ENCODE measurements around the gene ZNF223.
A peak's percentile ranks its signal among the peaks of the same experiment; 100 is the strongest.

ZNF223 gene

GRCh38 chr19:44051650-44052402 is at the start of gene ZNF223:
ZNF223 (plus strand) TSS chr19:44052036; CDS start chr19:44055177, 3,141 bp downstream.
- DNase-seq: peak; percentile 76

GRCh38 chr19:44002212-44002565 is 49.6 kb upstream of the ZNF223 start:
- DNase-seq: no peak

- DNase-seq: peak; percentile 95
These were observed 49.0 kb upstream of the ZNF223 start, which contains the start of gene ZNF230 for GRCh38 chr19:44002566-44003460. ZNF230 (plus strand) TSS chr19:44002957; CDS start chr19:44007079, 4,122 bp downstream.

GRCh38 chr19:44003461-44004009 is 48.3 kb upstream of the ZNF223 start:
- peak; percentile 32 for DNase-seq

GRCh38 chr19:44005973-44006372 is 45.9 kb upstream of the ZNF223 start:
- no peak for DNase-seq

GRCh38 chr19:44007473-44007872 is 44.4 kb upstream of the ZNF223 start:
- DNase-seq: no peak

- no peak for DNase-seq
These were observed 41.4 kb upstream of the ZNF223 start for GRCh38 chr19:44010468-44010867.

GRCh38 chr19:44019498-44019897 is 32.3 kb upstream of the ZNF223 start:
- DNase-seq: no peak

GRCh38 chr19:44021221-44021620 is 30.6 kb upstream of the ZNF223 start:
- no peak for DNase-seq

- DNase-seq: no peak
These were observed 27.0 kb upstream of the ZNF223 start for GRCh38 chr19:44024900-44025216.

- peak; percentile 55 for DNase-seq
These were observed 26.5 kb upstream of the ZNF223 start, which contains the start of gene ZNF222 for GRCh38 chr19:44025217-44025936. ZNF222 (plus strand) TSS chr19:44025379; CDS start chr19:44025437, 58 bp downstream.

- DNase-seq: no peak
These were observed 25.2 kb upstream of the ZNF223 start for GRCh38 chr19:44026622-44027021.

GRCh38 chr19:44032001-44032610 is 19.7 kb upstream of the ZNF223 start:
- DNase-seq: no peak

- no peak for DNase-seq
These were observed 9.7 kb upstream of the ZNF223 start for GRCh38 chr19:44042147-44042546.

- DNase-seq: no peak
These were observed 841 bp upstream of the ZNF223 start for GRCh38 chr19:44050740-44051649.

- DNase-seq: no peak
These were observed 4.0 kb downstream of the ZNF223 start for GRCh38 chr19:44055870-44056269.

- DNase-seq: no peak
These were observed 7.4 kb downstream of the ZNF223 start for GRCh38 chr19:44059229-44059628.

- no peak for DNase-seq
These were observed 9.2 kb downstream of the ZNF223 start for GRCh38 chr19:44061038-44061437.

- no peak for DNase-seq
These were observed 14.5 kb downstream of the ZNF223 start for GRCh38 chr19:44066305-44066704.

GRCh38 chr19:44069415-44069814 is 17.6 kb downstream of the ZNF223 start:
- no peak for DNase-seq

GRCh38 chr19:44071824-44072542 is 20.1 kb downstream of the ZNF223 start, which contains the start of gene ZNF284:
ZNF284 (plus strand) TSS chr19:44072159; CDS start chr19:44076390, 4,231 bp downstream.
- DNase-seq: peak; percentile 75

Measured in KG1 (cell line).